HG03159 (cell line): ENCODE results near the gene NOX3.
"Not testable (repeated sequence)": the region's sequence is repeated elsewhere in the genome, so short reads cannot be mapped to it uniquely, and the experiment has no call there.

Experiments
- ATAC-seq: cut with Tn5 transposase; IDR thresholded peaks from one replicate; pipeline ENCODE4 v1.9.1; 2021; ENCODE audit warnings: mild to moderate bottlenecking, moderate library complexity; ENCODE audit not compliant: unreplicated experiment

Gene NOX3, protein sequence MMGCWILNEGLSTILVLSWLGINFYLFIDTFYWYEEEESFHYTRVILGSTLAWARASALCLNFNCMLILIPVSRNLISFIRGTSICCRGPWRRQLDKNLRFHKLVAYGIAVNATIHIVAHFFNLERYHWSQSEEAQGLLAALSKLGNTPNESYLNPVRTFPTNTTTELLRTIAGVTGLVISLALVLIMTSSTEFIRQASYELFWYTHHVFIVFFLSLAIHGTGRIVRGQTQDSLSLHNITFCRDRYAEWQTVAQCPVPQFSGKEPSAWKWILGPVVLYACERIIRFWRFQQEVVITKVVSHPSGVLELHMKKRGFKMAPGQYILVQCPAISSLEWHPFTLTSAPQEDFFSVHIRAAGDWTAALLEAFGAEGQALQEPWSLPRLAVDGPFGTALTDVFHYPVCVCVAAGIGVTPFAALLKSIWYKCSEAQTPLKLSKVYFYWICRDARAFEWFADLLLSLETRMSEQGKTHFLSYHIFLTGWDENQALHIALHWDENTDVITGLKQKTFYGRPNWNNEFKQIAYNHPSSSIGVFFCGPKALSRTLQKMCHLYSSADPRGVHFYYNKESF

DNA sequence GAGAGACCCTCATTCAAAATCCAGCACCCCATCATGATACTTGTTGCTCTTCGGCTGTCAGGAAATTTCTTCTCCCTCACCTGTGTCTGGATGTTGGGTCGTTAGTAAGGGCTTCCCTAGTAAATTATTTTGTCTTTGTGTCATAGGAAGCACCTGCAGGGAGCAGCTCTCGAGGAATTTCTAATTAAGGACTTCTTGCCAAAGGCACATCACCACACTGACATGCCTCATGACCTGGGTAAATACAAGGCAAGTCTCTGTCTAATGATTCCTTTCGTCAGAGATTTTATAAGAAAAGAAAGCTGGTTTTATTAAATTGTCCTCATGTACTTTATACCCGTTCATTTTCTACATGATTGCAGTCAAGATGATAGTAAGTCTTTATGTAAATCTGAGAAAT is at the start of gene NOX3:
Gene NOX3, minus strand, starts transcription at position 74 of the 400 bp plus-strand sequence. Its CDS starts 39 bp downstream, at position 35.
- ATAC-seq, result no peak

DNA sequence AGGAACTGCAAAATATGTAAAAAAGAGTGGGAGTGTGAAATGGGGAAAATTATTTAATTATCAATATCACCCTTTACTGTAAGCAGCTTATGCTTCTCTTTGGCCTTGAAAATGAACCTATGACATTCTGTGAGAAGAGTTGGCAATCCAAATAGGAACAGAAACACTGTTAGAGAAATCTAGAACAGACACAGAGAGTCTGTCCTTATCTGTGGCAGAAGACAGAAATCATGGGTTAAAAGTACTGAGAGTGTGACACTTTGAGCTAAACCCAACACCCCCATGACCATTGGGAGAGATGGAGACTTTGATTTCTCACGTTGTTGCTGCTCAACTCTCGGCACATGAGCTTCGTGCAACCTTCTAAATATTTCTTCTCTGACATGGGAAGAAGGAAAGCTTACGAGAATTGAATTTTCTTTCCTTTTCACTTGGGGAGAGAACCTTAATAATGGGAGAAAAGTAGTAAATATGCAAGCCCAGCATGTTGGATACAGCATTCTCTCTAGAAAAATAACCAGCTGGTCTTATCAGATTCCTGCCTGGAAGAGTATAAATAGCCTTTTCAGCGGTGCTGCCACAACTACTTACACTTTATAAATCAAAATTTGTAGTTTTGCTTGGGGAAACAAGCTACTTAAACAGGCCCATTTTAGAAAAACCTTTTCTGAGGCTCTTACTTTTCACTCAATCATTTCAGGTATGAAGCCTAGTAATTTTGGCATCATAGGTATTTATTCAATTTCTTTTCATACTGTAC is 49.4 kb upstream of the NOX3 start:
- ATAC-seq, result no peak

DNA sequence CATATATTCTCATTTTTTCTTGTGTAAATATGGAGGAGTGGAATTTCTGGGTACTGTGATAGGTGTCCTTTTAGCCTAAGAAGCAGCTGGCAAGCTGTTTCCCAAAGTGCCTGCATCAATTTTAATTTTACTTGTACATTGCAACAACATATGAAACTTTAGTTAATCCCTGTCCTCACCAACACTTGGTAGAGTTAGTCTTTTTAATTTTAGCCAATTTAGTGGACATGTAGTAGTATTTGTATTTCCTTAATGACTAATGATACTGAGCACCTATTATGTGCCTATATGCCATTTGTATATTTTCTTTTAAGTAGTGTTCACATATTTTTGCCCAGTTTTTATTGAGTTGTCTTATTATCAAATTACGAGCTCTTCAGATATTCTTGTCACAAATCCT is 46.8 kb upstream of the NOX3 start:
- no peak for ATAC-seq

DNA sequence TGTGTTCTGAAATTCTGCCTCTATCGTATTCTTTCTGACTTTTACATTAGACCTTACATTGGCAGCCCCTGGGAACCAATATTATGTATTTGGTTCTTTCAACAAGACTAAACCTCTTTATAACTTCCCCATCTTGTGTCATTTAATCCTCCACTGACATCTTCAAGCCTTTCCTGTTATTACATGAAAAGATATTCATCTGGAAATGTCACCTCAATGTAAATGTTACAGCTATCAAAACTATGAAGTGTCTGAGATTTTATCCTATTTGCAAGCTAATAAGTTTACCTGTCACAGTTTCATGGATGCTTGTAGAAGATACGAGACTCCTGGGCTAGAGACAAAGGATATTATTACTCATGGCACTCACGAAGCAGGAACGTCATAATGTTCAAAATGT is 43.9 kb upstream of the NOX3 start:
- ATAC-seq, result no peak

DNA sequence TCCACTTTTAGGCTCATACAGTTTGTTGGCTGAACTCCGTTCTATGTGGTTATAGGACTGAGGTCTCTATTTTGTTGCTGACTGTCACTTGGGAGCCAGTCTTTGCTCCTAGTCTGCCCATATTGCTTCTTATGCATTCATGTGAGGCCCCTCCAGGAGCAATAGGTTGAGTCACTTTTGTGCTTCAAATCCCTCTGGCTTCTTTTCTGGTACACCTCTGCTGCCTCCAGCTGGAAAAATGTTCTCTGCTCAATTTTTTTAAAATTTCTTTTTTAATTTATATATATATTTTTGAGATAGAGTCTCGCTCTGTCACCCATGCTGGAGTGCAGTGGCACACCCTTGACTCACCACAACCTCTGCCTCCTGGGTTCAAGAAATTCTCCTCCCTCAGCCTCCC is 42.7 kb upstream of the NOX3 start:
- ATAC-seq, result no peak

DNA sequence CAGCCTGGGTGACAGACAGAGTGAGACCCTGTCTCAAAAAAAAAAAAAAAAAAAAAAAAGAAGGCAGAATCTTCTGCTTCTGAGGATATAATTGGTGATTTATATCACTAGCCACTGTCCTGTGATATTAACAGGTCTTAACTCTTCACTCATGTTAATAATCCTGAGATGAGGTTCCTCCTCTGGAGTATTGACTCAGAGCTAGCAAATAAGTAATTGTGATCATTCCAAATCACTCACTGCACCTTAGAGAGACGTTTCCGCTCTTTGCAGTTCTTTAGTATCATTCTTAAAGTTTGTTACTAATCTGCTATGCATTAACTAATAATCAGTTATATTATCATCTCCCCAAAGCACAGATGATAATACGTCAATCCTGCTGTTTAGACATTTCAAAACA is 41.6 kb upstream of the NOX3 start:
- ATAC-seq, result peak; percentile 42

DNA sequence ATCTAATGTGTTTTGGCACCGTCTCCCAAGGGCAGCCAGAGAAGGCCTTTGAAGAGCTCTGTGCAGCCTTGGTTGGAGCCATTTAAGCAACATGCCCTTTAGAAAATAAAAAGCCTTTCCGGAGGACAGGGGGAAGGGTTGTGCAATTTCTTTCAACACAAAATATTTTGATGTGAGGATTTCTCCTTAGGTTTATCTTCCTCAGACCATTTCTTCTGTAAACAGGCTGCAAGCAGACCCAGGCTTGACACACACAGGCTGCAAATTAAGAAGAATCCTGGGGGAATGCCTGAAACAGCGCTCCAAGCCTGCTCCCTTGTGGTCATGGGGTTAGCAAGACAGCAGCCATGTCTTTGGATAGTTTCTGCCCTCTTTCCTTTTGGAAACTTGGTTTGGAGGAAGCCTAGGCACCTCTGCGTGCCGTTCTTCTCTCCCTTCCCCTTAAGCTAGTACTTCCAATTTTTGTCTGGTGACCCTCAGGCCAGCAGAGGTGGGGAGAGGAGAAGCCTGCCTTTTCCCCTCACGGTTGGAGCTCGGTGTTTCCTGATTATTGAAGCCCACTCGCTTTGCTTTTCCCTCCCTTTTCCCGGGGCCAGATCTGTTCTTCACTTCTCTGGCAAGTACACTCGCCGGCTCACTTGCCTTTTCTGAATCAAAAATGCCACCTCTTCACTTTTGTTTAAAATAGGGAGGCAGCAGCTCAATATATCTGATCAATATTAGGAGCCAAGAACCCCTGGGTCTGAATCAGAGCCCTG is 39.6 kb upstream of the NOX3 start:
- ATAC-seq, result no peak

DNA sequence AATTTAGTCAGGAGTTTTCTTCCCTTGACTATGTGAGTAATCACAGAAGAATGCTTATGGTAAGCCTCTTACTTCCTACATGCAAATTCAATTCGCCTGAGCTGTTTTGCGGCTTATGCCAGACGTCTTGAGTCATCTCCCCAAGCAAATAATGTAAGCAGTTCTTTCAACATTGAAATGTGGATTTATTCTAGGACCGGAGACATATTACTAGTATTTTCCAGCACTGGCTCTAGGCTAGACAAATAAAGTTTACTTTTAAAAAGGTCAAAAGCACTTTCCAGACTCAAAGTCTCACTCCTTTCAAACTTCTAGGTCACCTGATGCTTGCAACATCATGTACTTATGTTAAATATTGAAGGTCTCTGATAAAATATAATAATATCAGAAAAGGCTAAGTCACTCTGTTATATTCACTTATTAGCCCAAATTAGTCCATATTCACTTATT is 38.1 kb upstream of the NOX3 start:
- ATAC-seq, result peak; percentile 86

DNA sequence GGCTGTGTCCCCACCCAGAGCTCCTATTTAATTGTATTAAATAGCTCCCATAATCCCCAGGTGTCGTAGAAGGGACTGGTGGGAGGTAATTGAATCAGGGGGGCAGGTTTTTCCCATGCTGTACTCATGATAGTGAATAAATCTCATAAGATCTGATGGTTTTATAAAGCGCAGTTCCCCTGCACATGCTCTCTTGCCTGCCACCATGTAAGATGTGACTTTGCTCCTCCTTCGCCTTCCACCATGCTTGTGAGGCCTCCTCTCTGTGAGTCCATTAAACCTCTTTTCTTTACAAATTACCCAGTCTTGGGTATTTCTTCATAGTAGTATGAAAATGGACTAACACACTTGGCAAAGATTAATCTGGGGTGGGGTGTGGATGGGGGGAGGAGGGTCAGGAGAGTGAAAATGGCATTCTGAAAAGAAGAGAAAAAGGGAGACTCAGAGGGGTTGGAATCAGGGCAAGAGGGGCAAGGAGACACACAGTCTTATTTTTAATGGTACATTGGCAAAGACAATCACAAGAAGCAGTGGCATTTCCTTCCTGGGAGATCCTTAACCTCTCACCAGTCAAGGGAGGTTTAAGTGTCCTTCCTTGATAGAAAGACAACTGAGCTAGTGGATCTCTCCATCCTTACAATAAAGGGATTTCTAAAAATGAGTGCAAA is 37.5 kb upstream of the NOX3 start:
- peak; percentile 18 for ATAC-seq

DNA sequence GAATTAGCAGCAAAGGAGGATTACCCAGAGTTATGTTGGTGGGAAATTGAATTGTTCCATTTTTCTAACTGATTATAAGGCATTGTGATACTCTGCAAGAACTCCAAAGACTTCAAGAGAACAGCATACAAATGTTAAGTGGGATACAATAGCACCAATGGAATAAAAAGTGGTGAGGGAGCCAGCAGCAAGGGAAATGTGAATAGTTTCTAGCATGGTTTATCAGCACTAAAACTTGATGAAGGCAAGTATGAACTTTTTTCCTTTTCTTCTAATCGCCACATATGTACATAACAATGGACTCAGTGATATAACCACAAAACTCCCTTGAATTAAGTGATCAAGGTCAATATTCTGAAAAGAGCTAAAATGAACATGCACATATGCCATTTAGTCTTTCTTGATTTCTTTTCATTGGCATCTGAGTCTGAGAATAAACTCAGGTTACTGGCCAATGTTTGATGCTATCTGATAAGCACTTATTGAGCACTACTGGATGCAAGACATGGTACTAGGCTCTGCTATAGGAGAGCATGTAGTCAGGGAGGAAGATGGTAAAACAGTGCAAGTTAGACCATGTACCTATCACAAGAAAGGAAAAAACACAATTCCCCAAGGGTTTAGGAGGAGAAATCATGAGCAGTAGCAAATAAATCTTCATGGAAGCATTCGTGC is 36.6 kb upstream of the NOX3 start:
- ATAC-seq, result no peak

DNA sequence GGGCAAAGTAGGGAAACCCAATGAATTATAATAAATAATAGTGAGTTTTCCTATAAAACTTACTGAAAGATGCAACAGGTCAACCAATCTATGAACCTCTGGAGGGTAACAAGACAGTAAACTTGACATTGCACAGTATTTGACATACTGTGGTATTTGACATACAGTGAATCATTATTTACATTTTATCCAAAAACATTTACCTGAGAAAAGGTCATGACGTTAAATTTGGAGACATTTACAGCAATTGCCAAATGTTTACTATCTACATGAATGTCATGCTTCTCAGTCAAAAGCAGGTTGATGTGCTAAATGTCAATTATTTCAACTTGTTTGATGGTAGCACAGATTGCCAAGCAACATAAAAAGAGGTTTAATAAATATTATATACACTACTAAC is 35.8 kb upstream of the NOX3 start:
- no peak for ATAC-seq

DNA sequence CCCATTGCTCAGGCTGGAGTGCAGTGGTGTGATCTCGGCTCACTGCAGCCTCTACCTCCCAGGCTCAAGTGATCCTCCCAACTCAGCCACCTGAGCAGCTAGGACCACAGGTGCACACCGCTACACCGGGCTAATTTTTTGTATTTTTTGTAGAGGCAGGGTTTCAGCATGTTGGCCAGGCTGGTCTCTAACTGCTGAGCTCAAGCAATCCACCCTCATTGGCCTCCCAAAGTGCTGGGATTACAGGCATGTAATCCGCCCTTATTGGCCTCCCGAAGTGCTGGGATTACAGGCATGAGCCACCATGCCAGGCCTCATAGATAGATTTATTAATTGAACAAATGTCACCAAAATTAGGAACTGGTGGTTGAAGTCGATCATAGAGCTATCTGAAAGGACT is 32.6 kb upstream of the NOX3 start:
- ATAC-seq, result not testable (repeated sequence)

DNA sequence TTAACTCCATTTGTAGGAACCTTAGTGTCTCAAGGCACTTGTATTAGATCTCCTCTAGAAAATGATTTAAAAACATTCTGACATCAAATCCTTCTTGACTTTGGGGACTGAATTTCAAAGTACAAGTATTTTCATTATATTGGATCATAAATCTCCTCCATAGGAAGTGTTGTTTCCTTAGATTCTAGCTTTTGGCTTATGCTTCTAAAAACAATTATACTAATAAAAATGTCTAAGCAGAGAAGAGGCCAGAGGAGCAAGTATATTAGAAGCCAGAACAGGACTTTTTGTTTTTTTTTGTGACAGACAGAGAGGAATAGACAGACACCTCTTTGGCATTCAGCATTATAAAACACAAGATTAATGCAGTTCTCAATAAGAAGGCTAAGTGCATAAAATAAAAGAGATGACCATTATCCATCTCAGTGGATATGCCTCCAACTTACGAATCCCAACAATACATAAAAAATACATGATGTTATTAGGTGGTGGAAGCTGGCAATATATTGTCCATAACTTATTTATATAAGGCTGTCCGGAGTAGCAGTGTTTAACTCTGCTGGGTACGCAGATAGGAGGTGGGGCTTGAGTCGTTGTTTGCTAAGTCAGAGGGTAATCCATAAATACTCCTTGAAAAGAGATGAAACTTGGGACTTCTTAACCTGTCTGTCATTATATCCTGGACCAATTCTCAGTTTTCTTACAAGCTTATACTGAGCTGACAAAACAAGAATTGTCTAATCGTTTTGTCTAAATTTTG is 31.9 kb upstream of the NOX3 start:
- ATAC-seq, result no peak

DNA sequence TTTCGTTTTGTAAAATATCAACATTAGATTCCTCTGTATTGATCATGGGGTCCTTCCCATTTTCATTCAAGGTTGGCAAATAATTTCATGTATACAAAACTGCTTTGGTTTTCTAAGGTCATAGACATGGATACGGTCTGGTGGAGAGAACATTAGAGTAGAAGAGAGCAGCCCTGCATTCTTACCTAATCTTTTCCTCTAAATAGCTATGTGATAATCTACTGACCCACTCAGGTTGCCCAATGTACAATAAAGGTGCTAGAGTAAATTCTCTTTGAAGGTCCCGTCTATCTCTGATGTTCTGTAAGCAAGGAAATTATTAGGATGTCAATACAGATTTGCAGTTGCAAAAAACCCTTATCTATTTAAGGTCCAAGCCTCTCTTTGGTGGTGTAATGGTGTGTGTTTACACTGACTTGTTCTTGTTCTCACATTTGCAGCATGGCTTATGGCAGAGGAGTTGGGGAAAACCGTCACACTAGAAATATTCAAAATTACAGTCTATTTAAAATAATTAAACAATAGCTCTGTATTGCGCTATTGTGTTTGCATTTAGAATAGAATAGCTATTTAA is 31.2 kb upstream of the NOX3 start:
- no peak for ATAC-seq

DNA sequence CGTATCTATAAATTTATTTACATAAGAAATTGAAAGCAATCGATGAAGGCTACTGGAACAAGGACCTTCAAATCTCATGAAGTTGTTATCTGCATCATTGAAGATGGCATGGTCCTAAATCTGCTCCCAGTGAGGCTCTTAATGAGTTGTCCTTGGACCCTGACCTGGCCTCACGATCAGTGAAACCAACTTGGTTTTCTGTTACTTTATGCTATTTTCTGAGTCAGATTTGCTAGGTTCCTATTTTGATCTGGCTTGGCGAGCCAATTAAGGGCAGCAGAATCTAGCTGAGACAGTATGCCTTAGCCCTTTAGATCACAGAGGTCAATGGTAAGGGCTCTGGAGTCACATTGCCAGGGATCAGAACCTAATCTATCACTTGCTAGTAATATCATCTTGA is 30.1 kb upstream of the NOX3 start:
- ATAC-seq, result no peak

DNA sequence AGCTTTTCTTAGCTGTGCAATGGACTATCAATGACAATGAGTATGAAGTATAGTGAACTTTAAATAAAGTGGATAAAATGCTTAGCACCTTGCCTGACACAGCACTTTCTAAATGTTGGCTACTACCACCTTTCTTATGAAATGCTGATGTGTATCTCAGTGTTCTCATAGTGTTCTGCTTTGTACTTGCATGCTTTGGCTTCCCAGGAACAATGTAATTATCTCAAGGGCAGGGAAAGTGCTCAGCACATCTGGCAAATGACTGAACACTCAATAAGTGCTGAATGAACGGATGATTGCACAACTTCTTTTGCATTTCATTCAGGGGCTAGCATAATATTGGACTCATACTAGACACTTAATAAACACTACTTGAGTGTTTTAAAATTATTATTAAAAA is 28.2 kb upstream of the NOX3 start:
- ATAC-seq, result no peak

DNA sequence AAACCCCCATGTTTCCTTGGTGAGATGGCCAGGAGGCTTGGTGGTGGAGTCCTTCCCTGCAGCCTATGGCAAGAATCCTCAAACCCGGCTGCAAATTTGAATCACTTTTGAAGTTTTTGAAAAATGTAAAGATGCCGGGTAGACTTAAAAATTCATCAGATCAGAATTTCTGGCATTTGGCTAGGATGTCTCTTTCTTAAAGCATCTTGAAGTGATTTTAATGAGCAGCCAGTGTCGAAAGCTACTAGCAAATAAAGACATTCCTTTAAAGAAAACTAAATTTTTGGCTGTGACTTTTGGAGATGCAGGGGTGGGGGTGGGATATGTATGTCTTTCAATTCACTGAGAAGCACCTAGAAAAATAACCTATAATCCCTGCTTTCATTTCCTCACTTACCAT is 25.6 kb upstream of the NOX3 start:
- no peak for ATAC-seq

DNA sequence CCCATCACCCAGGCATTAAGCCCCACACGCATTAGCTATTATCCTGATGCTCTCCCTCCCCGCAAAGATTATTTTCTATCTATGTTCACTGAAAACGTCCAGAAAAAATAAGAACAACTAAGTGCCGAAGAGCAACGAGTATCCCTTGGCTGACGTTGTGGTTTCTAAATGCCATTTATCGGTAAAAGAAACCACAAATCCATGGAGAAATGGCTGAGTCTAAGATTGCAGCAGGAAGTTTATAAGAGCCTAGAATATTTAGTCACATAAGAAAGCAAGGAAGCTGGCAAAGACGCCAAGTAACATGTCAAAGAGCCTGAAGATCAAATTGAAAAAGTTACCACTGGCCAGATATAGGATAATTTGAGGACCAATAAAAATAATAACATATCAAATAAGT is 18.1 kb upstream of the NOX3 start:
- ATAC-seq, result no peak

DNA sequence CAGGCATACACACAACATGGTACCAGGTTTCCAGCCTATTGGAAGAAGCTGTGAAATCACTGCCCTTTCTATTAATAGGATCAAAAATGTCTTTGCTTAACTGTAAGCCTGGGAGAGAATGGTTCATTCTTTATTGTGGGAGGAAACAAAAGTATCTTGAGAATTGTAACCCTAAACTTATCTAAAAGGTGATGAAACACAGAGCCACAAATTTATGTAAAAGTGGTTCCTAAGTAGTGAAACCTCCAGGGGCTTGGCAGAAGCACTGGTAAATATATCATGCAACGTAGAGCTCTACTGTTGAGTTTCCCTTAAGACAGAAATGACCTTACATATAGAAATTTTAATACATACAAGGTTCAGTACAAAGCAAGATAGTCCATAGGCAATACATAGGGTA is 17.2 kb upstream of the NOX3 start:
- no peak for ATAC-seq
